Nephron (organoid): ENCODE results near the gene KAZN.

Experiments used
- H3K27ac Mint-ChIP-seq, 3 experiments: 2 replicates each; pipeline ENCODE4 v1.8.0; 2020; ENCODE audit warnings: mixed read lengths in 3 of 3, mild to moderate bottlenecking in 2 of 3, moderate library complexity in 1 of 3
- H3K27me3 Mint-ChIP-seq: 2 replicates; pipeline ENCODE4 v1.8.0; 2021; ENCODE audit warnings: low read depth, mild to moderate bottlenecking, moderate library complexity, mixed read lengths
- H3K36me3 Mint-ChIP-seq: 2 replicates; pipeline ENCODE4 v1.8.0; 2020; ENCODE audit warnings: low read depth, mixed read lengths
- H3K4me1 Mint-ChIP-seq: 2 replicates; pipeline ENCODE4 v1.8.0; 2020; ENCODE audit warnings: mixed read lengths
- H3K4me3 Mint-ChIP-seq, 3 experiments: 2 replicates each; pipeline ENCODE4 v1.8.0; 2020; ENCODE audit warnings: mild to moderate bottlenecking in 3 of 3, mixed read lengths in 3 of 3, moderate library complexity in 2 of 3
- H3K9me3 Mint-ChIP-seq: 2 replicates; pipeline ENCODE4 v1.8.0; 2020; ENCODE audit warnings: mixed read lengths
- CTCF ChIP-seq, 3 experiments: fragments of 200-600 bp; sonication (generic); IDR thresholded peaks; one replicate each; pipeline ENCODE4 v1.5.0; 2021; ENCODE audit warnings: antibody characterized with exemption in 3 of 3; ENCODE audit not compliant: unreplicated experiment in 3 of 3

The KAZN gene

GRCh38 chr1:15115542-15116330 lies 517.3 kb downstream of the KAZN start:
- TF ChIP-seq CTCF (IDR thresholded peaks at IDR 0.05; ENCODE audit: unreplicated experiment in 3 of 3), result no peak
- H3K4me3 Mint-ChIP-seq, result no peak overlapping the region
- H3K4me1 Mint-ChIP-seq, result peaks cover 11% of the 10 kb centered on the region
- H3K27ac Mint-ChIP-seq, result no peak overlapping the region
- H3K9me3 Mint-ChIP-seq, result no peaks in the 10 kb centered on the region
- peaks cover 8% of the 10 kb centered on the region for H3K27me3 Mint-ChIP-seq
- H3K36me3 Mint-ChIP-seq, result no peaks in the 10 kb centered on the region

GRCh38 chr1:15116966-15117365 lies 518.5 kb downstream of the KAZN start:
- peaks cover 10% of the 10 kb centered on the region for H3K4me1 Mint-ChIP-seq

GRCh38 chr1:15117671-15118325 lies 519.3 kb downstream of the KAZN start:
- no peak overlapping the region for H3K4me3 Mint-ChIP-seq
- no peaks in the 10 kb centered on the region for H3K9me3 Mint-ChIP-seq
- H3K27ac Mint-ChIP-seq, result no peak overlapping the region
- H3K36me3 Mint-ChIP-seq, result no peaks in the 10 kb centered on the region
- TF ChIP-seq CTCF (IDR thresholded peaks at IDR 0.05; ENCODE audit: unreplicated experiment in 3 of 3), result no peak
- H3K4me1 Mint-ChIP-seq, result peaks cover 3% of the 10 kb centered on the region
- H3K27me3 Mint-ChIP-seq, result peaks cover 8% of the 10 kb centered on the region

More at GRCh38 chr1:15116966-15117365, 518.5 kb downstream of the KAZN start:
- Mint-ChIP-seq H3K27me3 (peaks cover 8% of the 10 kb centered on the region), H3K4me3 (no peak overlapping the region), H3K36me3 (no peaks in the 10 kb centered on the region), H3K27ac (no peak overlapping the region), H3K9me3 (no peaks in the 10 kb centered on the region)
- no peak for TF ChIP-seq CTCF (IDR thresholded peaks at IDR 0.05; ENCODE audit: unreplicated experiment in 3 of 3)

- Mint-ChIP-seq H3K9me3 (no peaks in the 10 kb centered on the region), H3K4me3 (no peak overlapping the region), H3K36me3 (no peaks in the 10 kb centered on the region)
Observed at GRCh38 chr1:15118579-15118978, 520.1 kb downstream of the KAZN start.

GRCh38 chr1:15120251-15120945 lies 521.9 kb downstream of the KAZN start:
- no peaks in the 10 kb centered on the region for H3K36me3 Mint-ChIP-seq
- H3K27ac Mint-ChIP-seq, result no peak overlapping the region
- H3K4me1 Mint-ChIP-seq, result no peaks in the 10 kb centered on the region
- no peaks in the 10 kb centered on the region for H3K9me3 Mint-ChIP-seq
- H3K4me3 Mint-ChIP-seq, result no peak overlapping the region
- peaks cover 11% of the 10 kb centered on the region for H3K27me3 Mint-ChIP-seq
- TF ChIP-seq CTCF (IDR thresholded peaks at IDR 0.05; ENCODE audit: unreplicated experiment in 3 of 3), result no peak

More at GRCh38 chr1:15118579-15118978, 520.1 kb downstream of the KAZN start:
- H3K4me1 Mint-ChIP-seq, result no peaks in the 10 kb centered on the region
- H3K27ac Mint-ChIP-seq, result no peak overlapping the region
- TF ChIP-seq CTCF (IDR thresholded peaks at IDR 0.05; ENCODE audit: unreplicated experiment in 3 of 3), result no peak
- H3K27me3 Mint-ChIP-seq, result peaks cover 8% of the 10 kb centered on the region
